Duodenal mucosa (tissue), 2 donors: ENCODE measurements around the gene LRPAP1.
"Not testable (repeated sequence)": the region's sequence is repeated elsewhere in the genome, so short reads cannot be mapped to it uniquely, and the experiment has no call there.

Experiments
- H3K27ac ChIP-seq: one replicate; pipeline ENCODE4 v1.7.0; 2013; ENCODE audit warnings: low read depth, low read length
- H3K27me3 ChIP-seq, 2 donors: one replicate each; pipeline ENCODE4 v1.7.0; 2013; ENCODE audit warnings: low read length in 2 of 2, control low read depth in 1 of 2; ENCODE audit not compliant: insufficient read depth in 2 of 2, control insufficient read depth in 1 of 2
- H3K36me3 ChIP-seq, 2 donors: one replicate each; pipeline ENCODE4 v1.7.0; 2013; ENCODE audit warnings: low read length in 2 of 2, control low read depth in 1 of 2; ENCODE audit not compliant: insufficient read depth in 2 of 2, control insufficient read depth in 1 of 2
- H3K4me1 ChIP-seq, 2 donors: one replicate each; pipeline ENCODE4 v1.7.0; 2013; ENCODE audit warnings: low read length in 2 of 2, control low read depth in 1 of 2; ENCODE audit not compliant: insufficient read depth in 2 of 2, control insufficient read depth in 1 of 2
- H3K4me3 ChIP-seq, 2 donors: one replicate each; pipeline ENCODE4 v1.7.0; 2013; ENCODE audit warnings: low read length in 2 of 2, low read depth in 1 of 2
- H3K9ac ChIP-seq, 2 donors: one replicate each; pipeline ENCODE4 v1.7.0; 2013; ENCODE audit warnings: low read length in 2 of 2, low read depth in 1 of 2
- H3K9me3 ChIP-seq, 2 donors: one replicate each; pipeline ENCODE4 v1.7.0; 2013; ENCODE audit warnings: low read length in 2 of 2, control low read depth in 1 of 2; ENCODE audit not compliant: control insufficient read depth in 1 of 2

The LRPAP1 gene

GRCh38 chr4:3574865-3575264 is 42.6 kb upstream of the LRPAP1 start:
- H3K4me3 ChIP-seq, H3K4me1 ChIP-seq, H3K9me3 ChIP-seq, H3K27me3 ChIP-seq, H3K36me3 ChIP-seq, H3K27ac ChIP-seq, H3K9ac ChIP-seq: not testable (repeated sequence)

- H3K9ac ChIP-seq, H3K27ac ChIP-seq, H3K4me1 ChIP-seq: not testable (repeated sequence)
Observed at GRCh38 chr4:3574346-3574745, 42.1 kb upstream of the LRPAP1 start.

GRCh38 chr4:3573131-3573530 is 40.9 kb upstream of the LRPAP1 start:
- no peaks in the 10 kb centered on the region for H3K36me3 ChIP-seq
- no peak overlapping the region for H3K9ac ChIP-seq
- H3K4me3 ChIP-seq, result no peak overlapping the region
- H3K27me3 ChIP-seq, result no peaks in the 10 kb centered on the region
- H3K27ac ChIP-seq, result no peak overlapping the region
- no peaks in the 10 kb centered on the region for H3K9me3 ChIP-seq
- H3K4me1 ChIP-seq, result no peaks in the 10 kb centered on the region

More at GRCh38 chr4:3574346-3574745, 42.1 kb upstream of the LRPAP1 start:
- H3K27me3 ChIP-seq, H3K9me3 ChIP-seq, H3K4me3 ChIP-seq, H3K36me3 ChIP-seq: not testable (repeated sequence)

- no peaks in the 10 kb centered on the region for H3K27me3 ChIP-seq
Observed at GRCh38 chr4:3572363-3572762, 40.1 kb upstream of the LRPAP1 start.

GRCh38 chr4:3571921-3572320 is 39.7 kb upstream of the LRPAP1 start:
- Histone ChIP-seq H3K9me3 (no peaks in the 10 kb centered on the region), H3K27me3 (no peaks in the 10 kb centered on the region), H3K4me3 (no peak overlapping the region), H3K9ac (no peak overlapping the region), H3K36me3 (no peaks in the 10 kb centered on the region), H3K27ac (no peak overlapping the region), H3K4me1 (no peaks in the 10 kb centered on the region)

More at GRCh38 chr4:3572363-3572762, 40.1 kb upstream of the LRPAP1 start:
- Histone ChIP-seq H3K36me3 (no peaks in the 10 kb centered on the region), H3K27ac (no peak overlapping the region), H3K4me1 (no peaks in the 10 kb centered on the region), H3K9ac (no peak overlapping the region), H3K4me3 (no peak overlapping the region), H3K9me3 (no peaks in the 10 kb centered on the region)

- not testable (repeated sequence) for H3K27ac ChIP-seq, H3K36me3 ChIP-seq, H3K4me3 ChIP-seq, H3K4me1 ChIP-seq, H3K9ac ChIP-seq, H3K27me3 ChIP-seq, H3K9me3 ChIP-seq
Observed at GRCh38 chr4:3570923-3571322, 38.7 kb upstream of the LRPAP1 start.

- H3K4me3 ChIP-seq, H3K27me3 ChIP-seq, H3K4me1 ChIP-seq, H3K9me3 ChIP-seq, H3K27ac ChIP-seq, H3K36me3 ChIP-seq, H3K9ac ChIP-seq: not testable (repeated sequence)
Observed at GRCh38 chr4:3569611-3570010, 37.4 kb upstream of the LRPAP1 start.

- not testable (repeated sequence) for H3K27me3 ChIP-seq, H3K36me3 ChIP-seq, H3K9me3 ChIP-seq, H3K9ac ChIP-seq, H3K27ac ChIP-seq, H3K4me3 ChIP-seq, H3K4me1 ChIP-seq
Observed at GRCh38 chr4:3566701-3567100, 34.5 kb upstream of the LRPAP1 start.

GRCh38 chr4:3566301-3566700 is 34.1 kb upstream of the LRPAP1 start:
- not testable (repeated sequence) for H3K4me3 ChIP-seq, H3K4me1 ChIP-seq, H3K9me3 ChIP-seq, H3K27ac ChIP-seq, H3K27me3 ChIP-seq, H3K9ac ChIP-seq, H3K36me3 ChIP-seq

GRCh38 chr4:3564948-3565347 is 32.7 kb upstream of the LRPAP1 start:
- not testable (repeated sequence) for H3K27me3 ChIP-seq, H3K4me1 ChIP-seq, H3K9ac ChIP-seq, H3K27ac ChIP-seq, H3K9me3 ChIP-seq, H3K36me3 ChIP-seq, H3K4me3 ChIP-seq

GRCh38 chr4:3563403-3563802 is 31.2 kb upstream of the LRPAP1 start:
- Histone ChIP-seq H3K27ac (no peak overlapping the region), H3K36me3 (no peaks in the 10 kb centered on the region), H3K4me3 (no peak overlapping the region), H3K9me3 (no peaks in the 10 kb centered on the region), H3K27me3 (no peaks in the 10 kb centered on the region), H3K9ac (no peak overlapping the region), H3K4me1 (no peaks in the 10 kb centered on the region)
